HG02870 (cell line): ENCODE results near the gene PDZD2.

Experiments used
- ATAC-seq: cut with Tn5 transposase; IDR thresholded peaks from one replicate; pipeline ENCODE4 v1.9.1; 2021; ENCODE audit warnings: mild to moderate bottlenecking, moderate library complexity; ENCODE audit not compliant: unreplicated experiment

PDZD2 gene

GRCh38 chr5:31860726-31861433 lies 221.9 kb downstream of the PDZD2 start:
- no peak for ATAC-seq

GRCh38 chr5:31861601-31862000 lies 222.7 kb downstream of the PDZD2 start:
- ATAC-seq = no peak

GRCh38 chr5:31863991-31864411 lies 225.1 kb downstream of the PDZD2 start:
- ATAC-seq = no peak

GRCh38 chr5:31866166-31866565 lies 227.2 kb downstream of the PDZD2 start:
- ATAC-seq = no peak

GRCh38 chr5:31867219-31867618 lies 228.3 kb downstream of the PDZD2 start:
- ATAC-seq = no peak

- ATAC-seq = no peak
Measured at GRCh38 chr5:31880449-31880848, 241.5 kb downstream of the PDZD2 start.

- no peak for ATAC-seq
Measured at GRCh38 chr5:31884896-31885295, 246.0 kb downstream of the PDZD2 start.

GRCh38 chr5:31886206-31886605 lies 247.3 kb downstream of the PDZD2 start:
- no peak for ATAC-seq

GRCh38 chr5:31887556-31887955 lies 248.6 kb downstream of the PDZD2 start:
- ATAC-seq = no peak

GRCh38 chr5:31888564-31888963 lies 249.6 kb downstream of the PDZD2 start:
- ATAC-seq = no peak

GRCh38 chr5:31889001-31889561 lies 250.2 kb downstream of the PDZD2 start:
- ATAC-seq = no peak

- no peak for ATAC-seq
Measured at GRCh38 chr5:31890046-31890445, 251.1 kb downstream of the PDZD2 start.

GRCh38 chr5:31894141-31894540 lies 255.2 kb downstream of the PDZD2 start:
- no peak for ATAC-seq

- ATAC-seq = no peak
Measured at GRCh38 chr5:31895199-31895820, 256.4 kb downstream of the PDZD2 start.

- ATAC-seq = no peak
Measured at GRCh38 chr5:31898036-31898632, 259.2 kb downstream of the PDZD2 start.

GRCh38 chr5:31900296-31900865 lies 261.4 kb downstream of the PDZD2 start:
- no peak for ATAC-seq

- ATAC-seq = no peak
Measured at GRCh38 chr5:31901807-31902530, 263.0 kb downstream of the PDZD2 start.

GRCh38 chr5:31908396-31908795 lies 269.5 kb downstream of the PDZD2 start:
- no peak for ATAC-seq

GRCh38 chr5:31909073-31909472 lies 270.1 kb downstream of the PDZD2 start:
- no peak for ATAC-seq

- no peak for ATAC-seq
Measured at GRCh38 chr5:31911291-31912265, 272.6 kb downstream of the PDZD2 start.
